ENCODE results near the gene ATF6.

ATF6 gene

GRCh38 chr1:161943737-161944136, 177.6 kb downstream of the ATF6 start:
- DNase-seq: no peak

DNA sequence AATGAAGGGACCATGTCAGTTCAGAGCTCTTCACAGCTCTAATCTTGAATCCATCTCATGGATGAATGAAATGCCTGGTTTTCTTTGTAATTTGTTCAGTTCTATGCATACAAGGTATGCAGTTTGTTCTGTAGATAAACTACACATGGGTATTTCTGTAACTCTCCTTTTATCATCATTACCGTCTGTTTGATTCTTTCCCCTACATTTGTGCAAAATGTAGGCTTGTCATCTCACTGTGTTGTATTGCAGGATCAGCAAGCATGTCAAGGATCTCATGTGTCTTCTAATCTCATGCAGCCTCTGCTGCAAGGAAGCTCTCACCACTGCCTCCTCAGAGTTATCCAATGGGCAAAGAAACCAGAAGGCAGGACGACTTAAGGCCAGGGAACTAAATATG, 178.3 kb downstream of the ATF6 start:
- no peak for DNase-seq

DNA sequence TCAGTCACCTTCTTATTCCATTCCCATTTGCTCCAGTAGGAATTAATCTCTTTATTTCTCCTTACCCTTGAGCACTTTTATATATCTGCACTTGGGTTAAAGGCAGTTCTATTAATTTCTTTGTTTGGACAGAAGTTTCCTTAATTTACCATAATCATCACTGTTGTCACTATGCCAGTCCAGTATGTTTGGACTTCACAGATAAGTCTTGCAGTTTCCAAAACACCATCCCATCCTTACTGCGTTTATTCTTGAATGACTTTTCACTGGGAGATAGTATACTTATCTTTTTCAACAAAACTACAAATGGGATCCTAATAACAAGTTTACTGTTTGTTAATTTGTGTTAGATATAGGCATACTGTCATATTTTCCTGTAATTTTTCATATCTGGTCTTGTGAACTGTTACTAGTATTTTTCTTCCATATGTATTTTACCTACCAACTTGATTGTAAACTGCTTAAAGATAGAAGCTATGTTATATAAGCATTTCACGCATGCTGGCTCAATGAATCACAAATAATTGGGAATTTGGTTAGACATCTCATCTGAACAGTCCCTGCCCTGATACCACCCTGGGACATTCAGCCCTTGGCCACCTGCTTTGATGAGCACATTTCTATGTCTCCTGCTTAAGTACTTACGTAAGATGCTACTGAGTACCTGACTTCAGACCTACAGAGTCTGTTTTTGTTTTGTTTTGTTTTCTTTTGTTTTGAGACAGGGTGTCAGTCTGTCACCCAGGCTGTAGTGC, 179.4 kb downstream of the ATF6 start:
- no peak for DNase-seq

- no peak for DNase-seq
These were observed 180.2 kb downstream of the ATF6 start for GRCh38 chr1:161946071-161946987.

- no peak for DNase-seq
These were observed 182.3 kb downstream of the ATF6 start for GRCh38 chr1:161948435-161948834.

DNA sequence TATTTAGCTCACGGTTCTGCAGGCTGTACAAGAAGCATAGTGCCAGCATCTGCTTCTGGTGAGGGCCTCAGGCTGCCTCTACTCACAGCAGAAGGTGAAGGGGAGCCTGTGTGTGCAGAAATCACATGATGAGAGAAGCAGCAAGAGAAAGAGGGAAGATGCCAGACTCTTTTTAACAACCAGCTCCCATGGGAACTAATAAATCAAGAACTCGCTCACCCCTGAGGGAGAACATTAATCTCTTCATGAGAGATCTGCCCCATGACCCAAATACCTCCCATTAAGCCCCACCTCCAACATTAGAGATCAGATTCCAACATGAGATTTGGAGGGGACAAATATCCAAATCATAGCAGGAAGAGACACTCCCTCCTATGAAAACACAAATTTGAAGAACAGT, 183.4 kb downstream of the ATF6 start:
- DNase-seq: no peak

DNA sequence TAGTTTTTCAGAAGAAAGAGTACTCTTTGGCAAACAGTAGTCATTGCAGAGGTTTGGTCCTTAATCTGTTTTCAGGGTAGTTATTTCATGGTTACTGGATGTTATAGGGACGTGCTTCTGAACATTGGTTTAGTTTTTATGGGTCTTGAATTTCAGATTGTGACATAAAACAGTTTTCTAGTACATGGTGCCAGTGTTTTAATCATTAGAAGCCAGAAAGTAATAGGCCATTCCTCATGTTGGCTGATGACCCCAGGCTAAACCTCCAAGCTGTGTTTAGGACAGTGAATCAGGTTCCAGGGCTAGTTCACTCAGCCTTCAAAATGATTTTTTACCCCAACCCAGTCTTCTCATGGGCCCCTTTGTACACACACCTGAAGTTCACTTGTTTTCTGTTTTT, 184.3 kb downstream of the ATF6 start:
- DNase-seq: no peak

- DNase-seq: no peak
These were observed 185.5 kb downstream of the ATF6 start for GRCh38 chr1:161951646-161952045.

GRCh38 chr1:161952607-161953172, 186.6 kb downstream of the ATF6 start:
- DNase-seq: peak; percentile 31 to 43

GRCh38 chr1:161953256-161953920, 187.3 kb downstream of the ATF6 start:
- no peak for DNase-seq

DNA sequence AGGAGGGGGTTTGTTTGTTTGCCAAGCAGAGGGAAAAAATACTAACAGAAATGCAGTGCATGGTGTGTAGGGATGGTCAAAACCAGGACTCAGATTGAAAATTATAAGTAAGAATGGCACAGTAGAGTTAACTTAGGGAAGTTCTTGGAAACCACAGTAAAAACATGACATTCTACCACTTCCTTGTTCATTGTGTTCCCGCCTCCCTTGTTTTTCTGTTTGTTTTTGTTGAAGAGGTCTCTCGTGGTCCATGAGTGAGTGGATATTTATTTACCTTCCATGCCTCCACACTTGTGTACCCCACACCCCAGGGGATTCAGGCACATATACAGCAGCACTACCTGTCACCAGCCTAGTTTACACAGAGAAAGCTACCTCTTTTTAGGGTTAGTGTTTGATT, 187.9 kb downstream of the ATF6 start:
- DNase-seq: peak; percentile 16 to 38

DNA sequence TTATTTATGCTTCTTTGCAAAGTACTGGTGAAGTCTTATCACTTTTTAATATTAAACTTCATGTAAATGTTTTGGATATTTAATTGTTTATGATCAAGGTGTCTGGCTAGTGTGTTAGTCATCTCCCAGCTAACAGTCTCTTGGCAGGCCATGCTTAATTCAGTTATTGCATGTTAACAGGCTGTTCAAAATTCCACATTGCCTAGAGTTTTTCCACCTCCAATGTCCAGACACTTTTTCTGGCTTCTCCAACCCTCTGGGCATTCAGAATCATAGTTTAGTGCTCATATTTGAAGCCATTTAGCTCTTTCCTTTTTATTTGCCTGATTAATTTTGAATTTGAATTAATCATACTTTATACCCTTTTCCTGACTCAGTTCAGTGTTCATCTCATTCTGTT, 188.3 kb downstream of the ATF6 start:
- DNase-seq: no peak

GRCh38 chr1:161955606-161956005, 189.5 kb downstream of the ATF6 start:
- DNase-seq: no peak

- no peak for DNase-seq
These were observed 190.0 kb downstream of the ATF6 start for GRCh38 chr1:161956097-161956496.

DNA sequence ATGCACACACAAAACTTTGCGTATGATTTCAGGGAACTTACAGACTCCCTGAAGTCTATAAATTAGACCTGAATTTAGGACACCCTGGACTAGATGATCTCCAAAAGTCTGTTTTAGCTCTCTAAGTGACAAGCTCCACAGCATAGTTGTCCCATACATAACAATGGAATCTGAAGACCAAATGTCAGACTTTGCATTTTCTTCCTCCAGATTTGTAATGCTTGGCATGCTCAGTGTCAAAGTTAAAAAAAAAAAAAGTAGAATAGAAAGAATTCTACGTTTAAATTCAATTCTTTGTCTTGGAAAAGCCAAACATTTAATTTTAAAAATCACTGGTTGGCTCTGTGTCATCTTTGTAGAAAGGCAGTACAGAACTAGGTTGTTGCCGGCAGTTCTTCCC, 190.8 kb downstream of the ATF6 start:
- DNase-seq: no peak

DNA sequence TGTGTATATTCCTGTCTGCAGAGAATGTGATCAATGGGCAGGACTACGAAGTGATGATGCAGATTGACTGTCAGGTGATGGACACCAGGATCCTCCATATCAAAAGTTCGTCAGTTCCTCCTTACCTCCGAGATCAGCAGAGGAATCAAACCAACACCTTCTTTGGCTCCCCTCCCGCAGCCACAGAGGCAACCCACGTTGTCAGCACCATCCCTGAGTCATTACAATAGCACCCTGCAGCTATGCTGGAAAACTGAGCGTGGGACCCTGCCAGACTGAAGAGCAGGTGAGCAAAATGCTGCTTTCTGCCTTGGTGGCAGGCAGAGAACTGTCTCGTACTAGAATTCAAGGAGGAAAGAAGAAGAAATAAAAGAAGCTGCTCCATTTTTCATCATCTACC, 192.3 kb downstream of the ATF6 start:
- no peak for DNase-seq

DNA sequence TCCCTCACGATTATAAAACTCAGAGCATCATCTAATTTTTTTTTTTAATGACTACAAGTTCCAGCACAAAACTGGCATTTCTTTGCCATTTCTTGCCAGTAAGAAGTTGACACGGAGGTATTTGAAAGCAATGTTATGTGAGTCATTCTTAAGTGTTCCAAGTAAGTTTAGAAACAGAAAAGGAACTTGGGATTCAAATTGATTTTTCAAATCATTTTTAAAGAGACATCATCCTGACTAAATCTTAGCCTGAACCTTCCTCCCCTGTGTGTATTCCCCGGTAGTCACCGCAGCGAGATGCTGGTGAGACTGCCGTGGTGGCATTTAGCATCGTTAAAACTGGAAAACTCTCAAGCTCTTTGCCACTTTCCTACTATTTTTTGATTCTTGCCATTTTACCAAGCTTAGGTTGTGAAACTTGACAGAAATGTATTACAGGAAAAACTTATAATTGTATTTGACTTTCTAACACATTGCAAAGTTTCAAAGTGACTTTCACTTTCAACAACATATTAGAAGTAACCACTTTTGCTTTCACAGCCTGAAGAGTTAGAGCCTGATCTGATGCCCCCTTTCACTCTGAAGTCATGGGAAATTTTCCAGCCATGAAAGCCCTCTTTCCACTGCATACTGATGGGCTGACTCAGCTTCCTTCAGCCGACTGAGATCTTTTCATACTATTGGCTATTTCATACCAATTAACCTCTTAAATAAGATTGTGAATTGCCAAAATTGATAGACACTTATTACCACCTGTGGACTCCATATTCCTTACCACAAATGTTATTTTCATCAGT, 196.2 kb downstream of the ATF6 start:
- no peak for DNase-seq

DNA sequence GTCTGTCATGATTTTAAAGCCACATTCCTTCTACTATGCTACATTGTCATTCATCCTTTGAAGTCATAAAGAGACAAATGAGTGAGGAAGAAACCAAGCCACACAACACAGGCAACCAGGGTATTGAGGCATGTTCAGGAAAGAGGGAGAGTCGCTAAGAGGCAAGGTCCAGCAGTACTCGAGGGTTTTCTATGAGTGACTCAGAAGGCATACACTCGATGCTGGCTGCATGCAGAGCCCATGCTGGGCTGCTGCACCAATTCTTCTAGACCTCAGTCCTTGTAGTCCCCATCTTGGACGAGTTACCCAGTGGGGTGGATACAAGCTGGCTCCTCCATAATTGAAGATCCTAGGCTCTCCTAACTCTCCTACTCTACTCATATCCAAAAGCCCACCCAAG, 199.9 kb downstream of the ATF6 start:
- no peak for DNase-seq

DNA sequence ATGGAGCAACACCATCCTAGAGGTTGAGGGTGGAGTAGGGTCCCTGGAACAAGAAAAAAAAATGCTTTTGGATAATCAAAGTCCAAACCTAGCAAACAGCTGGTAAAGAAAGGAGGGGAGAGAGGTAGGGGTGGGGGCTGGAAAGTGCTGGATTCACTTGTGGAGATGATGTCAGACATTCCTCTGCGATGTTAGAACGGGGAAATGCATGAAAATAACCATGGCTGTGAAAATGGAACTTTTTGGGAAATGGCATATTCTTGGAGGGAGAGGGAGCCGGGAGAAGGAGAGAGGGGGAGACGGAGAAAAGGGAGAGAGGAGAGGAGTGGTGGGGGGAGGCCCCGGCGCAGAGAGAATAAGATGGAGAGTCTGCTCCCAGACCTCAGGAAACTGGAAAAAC, 203.9 kb downstream of the ATF6 start:
- no peak for DNase-seq

DNA sequence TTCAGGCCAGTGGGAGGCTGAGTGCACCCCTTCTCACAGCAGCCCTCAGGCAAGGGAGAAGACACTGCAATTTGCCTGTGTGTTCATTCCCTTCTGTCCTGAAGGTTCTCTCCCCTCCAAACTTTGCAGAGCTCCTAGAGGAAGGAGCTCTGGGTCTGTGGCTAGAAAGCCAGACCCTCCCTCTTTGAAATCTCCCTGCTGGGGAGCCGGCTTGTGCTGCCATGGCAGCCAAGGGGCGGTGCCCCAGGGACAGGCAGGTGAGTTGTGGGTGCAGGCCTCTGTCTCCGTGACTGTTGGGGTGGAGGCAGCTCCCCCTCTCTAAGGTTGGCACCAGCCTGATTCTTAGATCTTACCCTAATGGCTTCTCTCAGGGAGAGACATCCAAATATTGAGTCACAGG, 204.5 kb downstream of the ATF6 start:
- no peak for DNase-seq

DNA sequence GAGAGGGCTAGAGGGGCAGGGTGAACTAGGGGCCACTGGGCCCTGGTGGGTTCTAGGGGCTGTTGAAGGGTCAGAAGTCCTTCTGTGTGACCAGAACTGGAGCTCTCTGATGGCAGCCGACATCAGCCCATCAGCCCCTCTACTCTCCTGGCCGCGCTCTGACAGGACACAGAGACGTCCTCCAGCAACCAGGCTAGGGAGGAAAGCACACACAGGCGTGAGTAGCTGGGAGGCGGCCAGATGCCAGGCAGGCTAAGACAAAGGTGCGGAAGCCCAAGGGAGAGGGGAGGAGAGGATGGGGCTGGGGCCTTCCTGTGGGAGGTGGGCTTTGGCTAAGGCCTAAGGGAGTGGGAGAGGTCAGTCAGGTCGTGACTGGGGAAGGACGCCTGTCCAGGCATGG, 206.7 kb downstream of the ATF6 start:
- no peak for DNase-seq
